ENCODE results near the gene CXCL8. TPM values are rescaled to one million over a fixed set of nuclear protein-coding genes. Genes with fewer than 3 reads are reported as not detected.

The CXCL8 gene
- total RNA-seq, 1 donor from 2014 or later = 1.1 TPM

- CTCF ChIA-PET = no interaction called here
- Mint-ChIP-seq H3K9me3 (no peaks in the 10 kb centered on the region), H3K4me1 (no peaks in the 10 kb centered on the region), H3K27ac (no peak overlapping the region), H3K36me3 (ENCODE audit: low read depth) (no peaks in the 10 kb centered on the region), H3K4me3 (no peak overlapping the region), H3K27me3 (peaks cover 2% of the 10 kb centered on the region)
- no peak for TF ChIP-seq CTCF (IDR thresholded peaks at IDR 0.05)
- intact Hi-C loops (cut with micrococcal nuclease) = no loop called here
- DNase-seq (no peak), ATAC-seq (ENCODE audit: low read depth) (no peak)
- POLR2A ChIA-PET = no interaction called here
Measured at GRCh38 chr4:73705056-73705432, 35.3 kb upstream of the CXCL8 start.

- ChIA-PET CTCF (no interaction called here), POLR2A (no interaction called here)
- no peak for ATAC-seq (ENCODE audit: low read depth)
- no peak for TF ChIP-seq CTCF (IDR thresholded peaks at IDR 0.05)
- no peaks in the 10 kb centered on the region for H3K4me1 Mint-ChIP-seq
- H3K27ac Mint-ChIP-seq = no peak overlapping the region
- DNase-seq = no peak
- H3K4me3 Mint-ChIP-seq = no peak overlapping the region
- intact Hi-C loops (cut with micrococcal nuclease) = no loop called here
- H3K27me3 Mint-ChIP-seq = peaks cover 2% of the 10 kb centered on the region
- no peaks in the 10 kb centered on the region for H3K36me3 Mint-ChIP-seq (ENCODE audit: low read depth)
- H3K9me3 Mint-ChIP-seq = no peaks in the 10 kb centered on the region
Measured at GRCh38 chr4:73705721-73706120, 34.6 kb upstream of the CXCL8 start.

GRCh38 chr4:73706811-73707210 is 33.6 kb upstream of the CXCL8 start:
- Mint-ChIP-seq H3K4me3 (no peak overlapping the region), H3K4me1 (no peaks in the 10 kb centered on the region), H3K27me3 (no peaks in the 10 kb centered on the region), H3K36me3 (ENCODE audit: low read depth) (no peaks in the 10 kb centered on the region), H3K9me3 (no peaks in the 10 kb centered on the region), H3K27ac (no peak overlapping the region)
- CTCF ChIA-PET = no interaction called here
- no peak for DNase-seq
- TF ChIP-seq CTCF (IDR thresholded peaks at IDR 0.05) = no peak
- intact Hi-C loops (cut with micrococcal nuclease) = no loop called here
- ATAC-seq (ENCODE audit: low read depth) = no peak
- POLR2A ChIA-PET = no interaction called here

- Mint-ChIP-seq H3K27ac (no peak overlapping the region), H3K36me3 (ENCODE audit: low read depth) (no peaks in the 10 kb centered on the region), H3K4me3 (no peak overlapping the region), H3K4me1 (no peaks in the 10 kb centered on the region), H3K9me3 (no peaks in the 10 kb centered on the region), H3K27me3 (no peaks in the 10 kb centered on the region)
- TF ChIP-seq CTCF (IDR thresholded peaks at IDR 0.05) = no peak
- intact Hi-C loops (cut with micrococcal nuclease) = no loop called here
- ATAC-seq (ENCODE audit: low read depth) (no peak), DNase-seq (no peak)
- CTCF ChIA-PET = no interaction called here
- POLR2A ChIA-PET = no interaction called here
Measured at GRCh38 chr4:73707269-73707875, 33.0 kb upstream of the CXCL8 start.

- no peak for TF ChIP-seq CTCF (IDR thresholded peaks at IDR 0.05)
- Mint-ChIP-seq H3K9me3 (no peaks in the 10 kb centered on the region), H3K36me3 (ENCODE audit: low read depth) (no peaks in the 10 kb centered on the region), H3K27me3 (no peaks in the 10 kb centered on the region), H3K4me1 (no peaks in the 10 kb centered on the region), H3K27ac (no peak overlapping the region), H3K4me3 (no peak overlapping the region)
- DNase-seq (no peak), ATAC-seq (ENCODE audit: low read depth) (no peak)
- intact Hi-C loops (cut with micrococcal nuclease) = no loop called here
- ChIA-PET POLR2A (no interaction called here), CTCF (no interaction called here)
Measured at GRCh38 chr4:73707918-73708577, 32.3 kb upstream of the CXCL8 start.

Measured in activated B cell treated with CpG ODN at 0.5 μM for 24 hours (primary cell).